KMS-11 (cell line): ENCODE data around the gene NR3C1.
"Not testable (repeated sequence)": the region's sequence is repeated elsewhere in the genome, so short reads cannot be mapped to it uniquely, and the experiment has no call there.

ENCODE experiments used
- H2AFZ ChIP-seq: fragments of 200-600 bp; sonication (generic); 2 replicates; pipeline ENCODE4 v1.6.1; 2016; ENCODE audit warnings: antibody characterized with exemption, mixed run types, low read depth
- H3K27ac ChIP-seq: fragments of 200-600 bp; sonication (generic); 2 replicates; pipeline ENCODE4 v1.6.1; 2016; ENCODE audit warnings: mild to moderate bottlenecking, mixed run types
- H3K27me3 ChIP-seq: fragments of 200-600 bp; sonication (generic); 2 replicates; pipeline ENCODE4 v1.6.1; 2017; ENCODE audit warnings: mild to moderate bottlenecking, low read depth, mixed run types, moderate library complexity; ENCODE audit not compliant: insufficient read depth
- H3K36me3 ChIP-seq: fragments of 200-600 bp; sonication (generic); 2 replicates; pipeline ENCODE4 v1.6.1; 2017; ENCODE audit warnings: mild to moderate bottlenecking, mixed run types; ENCODE audit not compliant: insufficient read depth
- H3K4me1 ChIP-seq: fragments of 200-600 bp; sonication (generic); 2 replicates; pipeline ENCODE4 v1.6.1; 2016; ENCODE audit warnings: mild to moderate bottlenecking, low read depth, mixed run types; ENCODE audit not compliant: poor library complexity, severe bottlenecking
- H3K4me2 ChIP-seq: fragments of 200-600 bp; sonication (generic); 2 replicates; pipeline ENCODE4 v1.7.0; 2016; ENCODE audit warnings: mild to moderate bottlenecking, mixed run types
- H3K4me3 ChIP-seq: fragments of 200-600 bp; sonication (generic); IDR thresholded peaks from 2 replicates; pipeline ENCODE4 v1.6.1; 2017; ENCODE audit warnings: low read depth, low read length, mixed read lengths; ENCODE audit not compliant: insufficient read depth
- H3K79me2 ChIP-seq: fragments of 200-600 bp; sonication (generic); 2 replicates; pipeline ENCODE4 v1.6.1; 2016; ENCODE audit warnings: low read depth, mixed run types; ENCODE audit not compliant: insufficient read depth
- H3K9ac ChIP-seq: fragments of 200-600 bp; sonication (generic); 2 replicates; pipeline ENCODE4 v1.6.1; 2016; ENCODE audit warnings: mild to moderate bottlenecking, mixed run types
- H4K20me1 ChIP-seq: fragments of 200-600 bp; sonication (generic); 2 replicates; pipeline ENCODE4 v1.6.1; 2016; ENCODE audit warnings: mild to moderate bottlenecking, mixed run types; ENCODE audit not compliant: insufficient read depth
- TF ChIP-seq, protein P1 (sequence below): fragments of 200-600 bp; sonication (generic); conservative IDR thresholded peaks from 2 replicates; pipeline ENCODE4 v1.6.1; 2017; ENCODE audit warnings: low read depth, mild to moderate bottlenecking, antibody characterized with exemption, low read length, moderate library complexity, mixed read lengths

The NR3C1 gene

DNA sequence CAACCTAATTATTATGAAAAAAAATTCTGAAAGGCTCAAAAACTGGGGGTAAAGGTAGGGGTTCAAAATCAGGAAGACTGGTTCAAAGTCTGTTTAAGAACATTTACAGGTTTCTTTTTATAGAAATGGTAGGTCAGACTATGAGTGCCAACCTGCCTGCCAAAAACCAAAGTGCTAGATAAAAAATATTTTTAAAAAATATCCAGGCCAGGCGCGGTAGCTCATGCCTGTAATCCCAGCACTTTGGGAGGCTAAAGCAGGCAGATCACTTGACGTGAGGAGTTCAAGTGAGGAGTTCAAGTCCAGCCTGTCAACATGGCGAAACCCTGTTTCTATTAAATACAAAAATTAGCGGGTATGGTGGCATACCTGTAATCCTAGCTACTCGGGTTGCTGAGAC lies 67.0 kb downstream of the NR3C1 start:
- peaks cover 53% of the 10 kb centered on the region for H3K4me1 ChIP-seq
- H3K9ac ChIP-seq: no peak overlapping the region
- peaks cover 39% of the 10 kb centered on the region for H4K20me1 ChIP-seq
- H3K27ac ChIP-seq: no peak overlapping the region
- TF ChIP-seq, protein P1, sequence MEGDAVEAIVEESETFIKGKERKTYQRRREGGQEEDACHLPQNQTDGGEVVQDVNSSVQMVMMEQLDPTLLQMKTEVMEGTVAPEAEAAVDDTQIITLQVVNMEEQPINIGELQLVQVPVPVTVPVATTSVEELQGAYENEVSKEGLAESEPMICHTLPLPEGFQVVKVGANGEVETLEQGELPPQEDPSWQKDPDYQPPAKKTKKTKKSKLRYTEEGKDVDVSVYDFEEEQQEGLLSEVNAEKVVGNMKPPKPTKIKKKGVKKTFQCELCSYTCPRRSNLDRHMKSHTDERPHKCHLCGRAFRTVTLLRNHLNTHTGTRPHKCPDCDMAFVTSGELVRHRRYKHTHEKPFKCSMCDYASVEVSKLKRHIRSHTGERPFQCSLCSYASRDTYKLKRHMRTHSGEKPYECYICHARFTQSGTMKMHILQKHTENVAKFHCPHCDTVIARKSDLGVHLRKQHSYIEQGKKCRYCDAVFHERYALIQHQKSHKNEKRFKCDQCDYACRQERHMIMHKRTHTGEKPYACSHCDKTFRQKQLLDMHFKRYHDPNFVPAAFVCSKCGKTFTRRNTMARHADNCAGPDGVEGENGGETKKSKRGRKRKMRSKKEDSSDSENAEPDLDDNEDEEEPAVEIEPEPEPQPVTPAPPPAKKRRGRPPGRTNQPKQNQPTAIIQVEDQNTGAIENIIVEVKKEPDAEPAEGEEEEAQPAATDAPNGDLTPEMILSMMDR: no peak
- H3K4me3 ChIP-seq: no peak overlapping the region
- H3K4me2 ChIP-seq: no peak overlapping the region
- peaks cover 92% of the 10 kb centered on the region for H3K79me2 ChIP-seq
- H2AFZ ChIP-seq: no peak overlapping the region
- 0 out of 2 replicates have a peak, but pooled peaks cover 2% of the 10 kb centered on the region for H3K36me3 ChIP-seq
- H3K27me3 ChIP-seq: no peaks in the 10 kb centered on the region

DNA sequence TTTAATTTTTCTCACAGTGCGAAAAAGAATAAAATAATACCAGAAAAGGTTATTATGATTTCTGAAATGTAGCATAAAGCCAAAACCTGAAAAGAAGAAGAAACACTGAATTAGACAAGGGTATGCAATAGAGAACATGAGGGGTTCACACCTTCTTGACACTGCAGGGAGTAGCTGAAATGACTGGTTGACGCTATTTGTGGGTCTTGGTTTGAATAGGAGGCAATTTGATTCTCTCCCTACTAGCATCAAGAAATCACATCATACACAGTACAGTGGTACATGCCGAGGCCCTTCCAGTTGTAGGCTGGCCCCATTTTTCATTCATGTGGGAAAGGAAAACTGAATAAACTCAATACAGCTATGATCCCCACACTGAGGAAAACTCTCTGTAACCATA lies 68.6 kb downstream of the NR3C1 start:
- H3K4me1 ChIP-seq: peaks cover 52% of the 10 kb centered on the region
- no peak overlapping the region for H3K27ac ChIP-seq
- TF ChIP-seq, protein P1: no peak
- peaks cover 92% of the 10 kb centered on the region for H3K79me2 ChIP-seq
- H3K36me3 ChIP-seq: 0 out of 2 replicates have a peak, but pooled peaks cover 2% of the 10 kb centered on the region
- no peak overlapping the region for H3K4me3 ChIP-seq
- peaks cover 32% of the 10 kb centered on the region for H4K20me1 ChIP-seq
- no peak overlapping the region for H3K9ac ChIP-seq
- H3K4me2 ChIP-seq: no peak overlapping the region
- no peaks in the 10 kb centered on the region for H3K27me3 ChIP-seq
- H2AFZ ChIP-seq: no peak overlapping the region

DNA sequence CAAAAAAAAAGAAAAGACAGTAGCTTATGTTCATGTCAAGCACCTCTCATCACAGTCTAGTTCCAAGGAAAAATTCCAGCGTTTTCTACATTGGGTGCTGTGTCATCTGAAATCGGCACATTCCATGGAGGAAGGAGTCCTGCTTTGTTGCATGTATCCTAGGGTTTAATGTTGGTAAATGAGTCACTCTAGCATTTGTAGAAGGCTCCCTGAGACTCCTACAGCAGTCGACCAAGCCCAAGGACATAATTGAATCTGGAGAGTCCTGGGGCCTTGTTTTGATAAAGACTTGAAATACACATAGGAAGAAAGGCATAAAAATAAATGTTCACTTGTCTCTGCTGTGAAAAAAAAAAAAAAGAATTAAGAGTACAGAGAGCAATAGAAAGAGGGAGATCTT lies 69.1 kb downstream of the NR3C1 start:
- Histone ChIP-seq H4K20me1 (peaks cover 29% of the 10 kb centered on the region), H3K4me1 (peaks cover 52% of the 10 kb centered on the region), H3K79me2 (peaks cover 92% of the 10 kb centered on the region)
- not testable (repeated sequence) for H3K36me3 ChIP-seq, H2AFZ ChIP-seq, H3K4me3 ChIP-seq, H3K27ac ChIP-seq, H3K9ac ChIP-seq, H3K4me2 ChIP-seq, H3K27me3 ChIP-seq

DNA sequence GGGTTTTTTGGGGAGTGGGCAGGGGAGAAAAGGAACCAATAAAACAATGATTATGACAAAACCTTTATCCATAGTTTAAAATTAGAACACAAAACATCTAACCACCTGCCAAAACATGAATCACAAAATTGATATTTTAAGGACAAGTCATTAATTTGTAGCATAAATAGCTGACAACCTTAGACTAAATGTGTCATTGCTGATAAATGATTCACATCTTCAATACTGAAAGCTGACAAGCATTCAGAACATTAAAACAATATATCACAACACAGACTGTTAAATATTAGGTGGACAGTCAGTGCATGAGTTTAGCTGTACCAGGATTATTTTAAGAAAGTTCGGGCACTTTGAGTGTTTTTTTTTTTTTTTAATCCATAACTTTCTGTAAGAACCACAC lies 71.5 kb downstream of the NR3C1 start:
- no peak overlapping the region for H3K27ac ChIP-seq
- peaks cover 31% of the 10 kb centered on the region for H4K20me1 ChIP-seq
- no peaks in the 10 kb centered on the region for H3K27me3 ChIP-seq
- H3K4me1 ChIP-seq: peaks cover 43% of the 10 kb centered on the region
- no peak overlapping the region for H3K4me3 ChIP-seq
- TF ChIP-seq, protein P1: no peak
- H3K79me2 ChIP-seq: peaks cover 92% of the 10 kb centered on the region
- H3K36me3 ChIP-seq: 0 out of 2 replicates have a peak, but pooled peaks cover 2% of the 10 kb centered on the region
- H3K9ac ChIP-seq: no peak overlapping the region
- H2AFZ ChIP-seq: no peak overlapping the region
- H3K4me2 ChIP-seq: no peak overlapping the region

DNA sequence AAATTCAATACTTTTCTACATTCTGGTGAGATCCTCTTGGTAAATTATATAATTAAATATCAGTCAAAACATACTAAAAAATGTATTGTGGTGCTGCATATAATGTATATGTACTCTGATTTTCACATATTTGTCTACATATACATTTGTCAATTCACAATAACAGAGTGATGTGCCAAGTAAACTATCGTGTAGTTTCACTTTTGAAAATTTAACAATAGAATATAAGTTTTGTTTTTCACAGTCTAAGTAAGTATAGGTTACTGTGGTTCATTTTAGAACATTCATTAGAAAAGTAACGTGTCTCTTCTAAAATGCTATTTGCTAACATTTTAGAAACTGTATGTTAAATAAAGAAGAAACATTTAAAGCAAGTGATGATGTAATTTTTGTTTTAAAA lies 73.6 kb downstream of the NR3C1 start:
- peaks cover 62% of the 10 kb centered on the region for H3K4me1 ChIP-seq
- TF ChIP-seq, protein P1: no peak
- no peak overlapping the region for H3K27ac ChIP-seq
- no peak overlapping the region for H2AFZ ChIP-seq
- no peaks in the 10 kb centered on the region for H3K27me3 ChIP-seq
- no peak overlapping the region; the same call in 1 of the 2 replicates for H3K4me2 ChIP-seq
- 0 out of 2 replicates have a peak, but pooled peaks cover 2% of the 10 kb centered on the region for H3K36me3 ChIP-seq
- peaks cover 92% of the 10 kb centered on the region for H3K79me2 ChIP-seq
- H4K20me1 ChIP-seq: peaks cover 40% of the 10 kb centered on the region
- H3K9ac ChIP-seq: no peak overlapping the region
- H3K4me3 ChIP-seq: no peak overlapping the region
